IPS-18a (cell line): ENCODE measurements around the gene GFOD2.
"Not testable (repeated sequence)": the region's sequence is repeated elsewhere in the genome, so short reads cannot be mapped to it uniquely, and the experiment has no call there.

Source experiments
- H3K27ac ChIP-seq: one replicate; pipeline ENCODE4 v1.5.1; 2013; ENCODE audit warnings: low read length
- H3K27me3 ChIP-seq: one replicate; pipeline ENCODE4 v1.6.1; 2013; ENCODE audit warnings: mild to moderate bottlenecking, low read length; ENCODE audit not compliant: control insufficient read depth, insufficient read depth
- H3K36me3 ChIP-seq: one replicate; pipeline ENCODE4 v1.6.1; 2013; ENCODE audit warnings: low read depth, low read length; ENCODE audit not compliant: control insufficient read depth
- H3K4me1 ChIP-seq: one replicate; pipeline ENCODE4 v1.6.1; 2013; ENCODE audit warnings: low read depth, low read length; ENCODE audit not compliant: control insufficient read depth
- H3K4me3 ChIP-seq: one replicate; pipeline ENCODE4 v1.5.1; 2013; ENCODE audit warnings: low read length
- H3K9ac ChIP-seq: one replicate; pipeline ENCODE4 v1.6.1; 2013; ENCODE audit warnings: mild to moderate bottlenecking, low read length, moderate library complexity
- H3K9me3 ChIP-seq: one replicate; pipeline ENCODE4 v1.6.1; 2013; ENCODE audit warnings: low read depth, low read length; ENCODE audit not compliant: control insufficient read depth

Gene GFOD2

DNA sequence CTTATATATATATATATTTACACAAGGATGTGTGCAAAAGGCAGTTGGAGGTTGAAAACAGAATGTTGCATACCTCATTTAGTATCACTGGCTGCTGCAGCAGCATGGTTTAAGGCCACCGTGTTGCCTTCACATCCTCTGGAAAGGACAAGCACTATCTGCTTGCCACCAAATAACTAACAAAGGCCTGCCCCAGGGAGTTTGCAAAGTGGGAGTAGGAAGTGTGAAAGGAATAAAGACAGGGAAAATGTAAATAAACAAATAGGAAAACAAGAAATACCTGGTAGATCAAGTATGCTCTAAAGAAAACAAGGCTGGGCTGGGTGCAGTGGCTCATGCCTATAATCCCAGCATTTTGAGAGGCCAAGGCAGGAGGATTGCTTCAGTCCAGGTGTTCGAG lies 33.5 kb upstream of the GFOD2 start:
- H3K36me3 ChIP-seq, result no peaks in the 10 kb centered on the region
- no peaks in the 10 kb centered on the region for H3K4me1 ChIP-seq
- no peak overlapping the region for H3K27ac ChIP-seq
- no peaks in the 10 kb centered on the region for H3K27me3 ChIP-seq
- H3K4me3 ChIP-seq, result no peak overlapping the region
- H3K9me3 ChIP-seq, result no peaks in the 10 kb centered on the region
- no peak overlapping the region for H3K9ac ChIP-seq

DNA sequence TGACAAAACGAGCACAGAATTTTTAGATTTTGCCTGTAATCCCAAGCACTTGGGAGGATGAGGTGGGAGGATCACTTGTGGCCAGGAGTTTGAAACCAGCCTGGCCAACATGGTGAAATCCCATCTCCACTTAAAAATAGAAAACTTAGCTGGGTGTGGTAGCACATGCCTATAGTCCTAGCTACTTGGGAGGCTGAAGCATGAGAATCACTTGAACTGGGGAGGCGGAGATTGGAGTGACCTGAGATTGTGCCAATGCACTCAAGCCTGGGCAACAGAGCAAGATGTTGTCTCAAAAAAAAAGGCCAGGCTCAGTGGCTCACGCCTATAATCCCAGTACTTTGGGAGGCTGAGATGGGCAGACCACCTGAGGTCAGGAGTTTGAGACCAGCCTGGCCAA lies 32.2 kb upstream of the GFOD2 start:
- H3K36me3 ChIP-seq, H3K4me3 ChIP-seq, H3K27ac ChIP-seq: not testable (repeated sequence)

DNA sequence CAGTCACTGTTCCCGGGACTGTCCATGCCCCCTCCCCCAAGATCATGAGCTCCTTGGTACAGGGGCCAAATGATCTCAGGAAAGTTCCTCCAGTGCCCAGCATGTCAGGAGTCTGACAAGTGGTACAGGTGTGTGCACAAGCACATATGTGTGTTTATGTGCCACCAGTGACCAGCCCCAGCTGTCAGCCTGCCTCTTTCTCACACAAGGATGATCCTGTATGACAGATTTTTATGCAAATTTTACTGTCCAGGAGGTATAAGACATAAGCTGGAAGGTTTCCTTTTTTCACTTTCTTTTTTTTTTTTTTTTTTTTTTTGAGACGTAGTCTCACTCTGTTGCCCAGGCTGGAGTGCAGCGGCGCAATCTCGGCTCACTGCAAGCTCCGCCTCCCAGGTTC lies 31.4 kb upstream of the GFOD2 start:
- no peaks in the 10 kb centered on the region for H3K9me3 ChIP-seq
- no peaks in the 10 kb centered on the region for H3K4me1 ChIP-seq
- no peak overlapping the region for H3K4me3 ChIP-seq
- no peak overlapping the region for H3K27ac ChIP-seq
- H3K27me3 ChIP-seq, result no peaks in the 10 kb centered on the region
- H3K36me3 ChIP-seq, result no peaks in the 10 kb centered on the region
- no peak overlapping the region for H3K9ac ChIP-seq

More for the DNA sequence above, 32.2 kb upstream of the GFOD2 start:
- not testable (repeated sequence) for H3K9ac ChIP-seq, H3K27me3 ChIP-seq, H3K4me1 ChIP-seq, H3K9me3 ChIP-seq

DNA sequence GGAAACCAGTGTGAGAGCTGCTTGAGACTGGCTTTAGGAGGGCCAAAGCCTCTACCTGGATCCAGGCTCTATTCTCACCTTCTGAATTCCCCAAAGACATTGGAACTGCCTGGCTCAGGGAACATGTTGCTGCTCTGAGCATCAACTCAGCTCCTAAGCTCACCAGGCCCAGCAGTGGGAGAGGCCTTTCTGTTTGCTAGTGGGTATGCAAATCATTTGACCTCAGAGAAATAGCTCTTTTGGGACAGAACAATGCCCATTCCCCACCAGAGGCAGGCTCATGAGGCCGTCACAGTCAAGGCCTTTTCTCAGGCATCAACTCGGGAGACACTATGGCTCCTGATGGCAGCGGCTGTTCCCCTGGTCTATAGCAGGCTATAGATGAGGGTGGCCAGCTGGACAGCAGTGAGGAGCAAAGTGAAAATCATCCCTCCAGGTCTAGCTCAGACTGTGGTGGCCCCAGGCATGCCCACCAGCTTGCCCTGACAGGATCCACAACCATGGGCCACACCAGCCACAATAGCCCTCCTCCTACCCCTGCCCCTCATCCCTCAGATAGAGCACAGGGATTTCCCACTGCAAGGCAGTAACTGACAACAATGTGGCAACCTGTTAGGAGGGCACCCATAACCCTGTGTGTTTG lies 30.4 kb upstream of the GFOD2 start:
- Histone ChIP-seq H3K4me1 (no peaks in the 10 kb centered on the region), H3K36me3 (no peaks in the 10 kb centered on the region), H3K9ac (no peak overlapping the region), H3K27me3 (no peaks in the 10 kb centered on the region), H3K27ac (no peak overlapping the region), H3K9me3 (no peaks in the 10 kb centered on the region), H3K4me3 (no peak overlapping the region)

DNA sequence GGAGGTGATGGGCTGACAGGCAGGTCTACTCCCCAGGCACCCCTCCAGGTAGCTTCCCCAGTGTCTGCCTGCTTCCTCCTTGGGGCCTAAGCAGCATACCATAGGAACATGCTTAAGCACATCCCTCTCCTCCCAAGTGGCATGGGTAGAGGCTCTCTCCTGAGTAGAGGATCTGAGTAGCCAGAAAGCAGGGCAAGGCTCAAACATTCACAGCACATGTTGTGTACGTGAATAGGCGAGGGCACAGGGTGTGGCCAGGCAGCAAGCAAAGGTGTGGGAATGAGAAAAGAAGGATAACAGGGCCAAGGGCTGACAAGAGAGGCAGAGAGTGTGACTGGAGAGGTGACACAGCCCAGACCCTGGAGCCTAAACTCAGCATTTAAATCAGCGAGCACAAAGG lies 29.7 kb upstream of the GFOD2 start:
- Histone ChIP-seq H3K4me3 (no peak overlapping the region), H3K4me1 (no peaks in the 10 kb centered on the region), H3K27me3 (no peaks in the 10 kb centered on the region), H3K9me3 (no peaks in the 10 kb centered on the region), H3K36me3 (peaks cover 5% of the 10 kb centered on the region), H3K27ac (no peak overlapping the region), H3K9ac (no peak overlapping the region)

DNA sequence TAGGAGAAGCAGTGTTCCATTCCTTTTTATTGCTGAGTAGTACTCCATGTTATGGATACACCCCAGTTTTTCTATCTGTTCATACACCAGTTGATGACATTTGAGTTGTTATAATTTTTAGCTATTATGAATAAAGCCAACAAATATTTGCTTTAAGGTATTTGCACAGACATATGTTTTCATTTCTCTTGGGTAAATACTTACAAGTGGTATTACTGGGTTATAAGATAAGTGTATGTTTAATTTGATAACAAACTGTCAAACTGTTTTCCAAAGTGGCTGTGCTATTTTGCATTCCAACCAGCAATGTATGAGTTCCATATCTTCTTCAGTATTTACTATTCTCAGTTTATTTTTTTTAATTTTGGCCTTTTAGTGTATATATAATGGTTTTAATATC lies 27.7 kb upstream of the GFOD2 start:
- Histone ChIP-seq H3K4me3 (no peak overlapping the region), H3K4me1 (no peaks in the 10 kb centered on the region), H3K27me3 (no peaks in the 10 kb centered on the region), H3K27ac (no peak overlapping the region), H3K9ac (no peak overlapping the region), H3K9me3 (no peaks in the 10 kb centered on the region), H3K36me3 (peaks cover 11% of the 10 kb centered on the region)

DNA sequence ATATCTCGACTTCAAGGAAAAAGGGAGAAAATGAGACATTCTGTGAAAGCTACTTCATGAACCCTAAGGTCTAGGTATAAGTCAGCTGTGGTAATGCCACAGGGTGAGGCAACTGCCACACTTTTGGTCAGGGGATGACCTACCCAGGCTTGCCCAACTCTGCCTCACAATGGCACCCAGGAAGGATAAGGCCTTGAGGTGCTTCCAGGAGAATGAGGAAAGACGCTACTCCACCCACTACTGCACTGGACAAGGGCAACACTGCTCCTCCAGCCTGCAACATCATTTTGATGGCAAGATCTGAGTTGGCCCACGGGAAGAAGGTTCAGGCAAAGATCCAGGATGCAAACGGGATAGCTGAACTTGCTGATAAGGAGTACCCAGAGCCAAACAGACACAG lies 22.0 kb upstream of the GFOD2 start:
- no peaks in the 10 kb centered on the region for H3K9me3 ChIP-seq
- H3K4me3 ChIP-seq, result no peak overlapping the region
- H3K27ac ChIP-seq, result no peak overlapping the region
- H3K4me1 ChIP-seq, result no peaks in the 10 kb centered on the region
- no peak overlapping the region for H3K9ac ChIP-seq
- H3K36me3 ChIP-seq, result peaks cover 11% of the 10 kb centered on the region
- H3K27me3 ChIP-seq, result no peaks in the 10 kb centered on the region

DNA sequence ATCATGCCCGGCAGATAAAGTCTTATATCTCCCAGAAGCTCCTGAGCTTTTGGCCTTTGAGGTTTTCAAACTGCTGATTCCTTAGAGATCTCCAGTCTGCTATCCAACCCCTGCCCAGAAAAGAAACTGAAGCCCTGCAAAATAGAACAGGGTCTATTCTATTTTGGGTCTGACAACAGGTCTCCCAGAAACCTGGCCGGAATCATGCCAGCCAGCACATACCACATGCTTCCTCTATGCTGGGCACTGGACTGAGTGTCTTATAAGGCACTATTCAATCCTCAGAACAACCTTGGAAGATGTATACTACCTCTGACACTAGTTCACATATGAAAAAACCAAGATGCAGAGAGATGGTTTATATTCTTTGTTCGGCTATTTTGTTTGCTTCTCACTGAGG lies 21.3 kb upstream of the GFOD2 start:
- Histone ChIP-seq H3K27me3 (no peaks in the 10 kb centered on the region), H3K4me1 (no peaks in the 10 kb centered on the region), H3K4me3 (no peak overlapping the region), H3K27ac (no peak overlapping the region), H3K36me3 (peaks cover 11% of the 10 kb centered on the region), H3K9me3 (no peaks in the 10 kb centered on the region), H3K9ac (no peak overlapping the region)

DNA sequence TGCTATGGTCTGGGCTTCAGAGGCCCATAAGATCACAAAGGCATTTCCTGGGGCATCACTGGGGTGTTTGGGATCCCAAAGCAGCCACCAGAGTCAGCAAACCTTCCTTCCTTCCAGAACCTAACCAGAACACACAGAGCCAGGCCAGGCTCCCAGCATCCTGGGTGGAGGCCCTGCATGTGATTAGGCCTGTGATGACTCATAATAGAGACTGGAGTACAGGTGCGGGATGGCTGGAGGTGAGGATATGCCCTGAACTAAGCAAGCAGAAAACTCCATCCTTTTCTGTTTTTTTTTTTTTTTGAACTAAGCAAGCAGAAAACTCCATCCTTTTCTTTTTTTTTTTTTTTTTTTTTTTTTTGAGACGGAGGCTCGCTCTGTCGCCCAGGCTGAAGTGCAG lies 17.7 kb upstream of the GFOD2 start:
- Histone ChIP-seq H3K27me3 (no peaks in the 10 kb centered on the region), H3K27ac (no peak overlapping the region), H3K9ac (no peak overlapping the region), H3K4me1 (no peaks in the 10 kb centered on the region), H3K4me3 (no peak overlapping the region), H3K36me3 (no peaks in the 10 kb centered on the region), H3K9me3 (no peaks in the 10 kb centered on the region)

DNA sequence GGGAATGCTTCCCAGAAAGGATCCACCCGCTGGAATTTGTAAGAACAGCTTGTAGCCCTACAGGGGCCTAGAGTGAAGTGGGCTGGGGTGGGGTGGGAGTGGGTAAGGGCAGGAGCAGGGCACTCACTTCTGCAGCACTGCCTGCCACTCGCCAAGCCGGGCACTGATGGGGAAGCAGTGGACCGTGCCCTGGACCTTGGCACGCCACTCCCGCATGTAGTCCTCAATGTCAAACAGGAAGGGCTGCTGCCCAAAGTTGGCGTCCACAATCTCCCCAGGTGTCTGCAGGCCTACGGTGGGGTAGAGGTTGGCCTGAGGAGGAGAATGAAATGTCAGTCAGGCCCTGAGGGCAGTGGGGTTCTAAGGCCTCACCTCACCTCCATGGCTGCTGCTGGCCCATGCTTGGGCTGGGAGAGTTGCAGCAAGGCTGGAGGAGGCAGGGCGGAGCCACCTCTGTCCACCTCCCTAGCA lies 15.7 kb upstream of the GFOD2 start:
- H3K4me1 ChIP-seq, result no peaks in the 10 kb centered on the region
- no peak overlapping the region for H3K4me3 ChIP-seq
- no peaks in the 10 kb centered on the region for H3K9me3 ChIP-seq
- H3K27ac ChIP-seq, result no peak overlapping the region
- no peaks in the 10 kb centered on the region for H3K27me3 ChIP-seq
- H3K36me3 ChIP-seq, result peaks cover 12% of the 10 kb centered on the region
- H3K9ac ChIP-seq, result no peak overlapping the region

DNA sequence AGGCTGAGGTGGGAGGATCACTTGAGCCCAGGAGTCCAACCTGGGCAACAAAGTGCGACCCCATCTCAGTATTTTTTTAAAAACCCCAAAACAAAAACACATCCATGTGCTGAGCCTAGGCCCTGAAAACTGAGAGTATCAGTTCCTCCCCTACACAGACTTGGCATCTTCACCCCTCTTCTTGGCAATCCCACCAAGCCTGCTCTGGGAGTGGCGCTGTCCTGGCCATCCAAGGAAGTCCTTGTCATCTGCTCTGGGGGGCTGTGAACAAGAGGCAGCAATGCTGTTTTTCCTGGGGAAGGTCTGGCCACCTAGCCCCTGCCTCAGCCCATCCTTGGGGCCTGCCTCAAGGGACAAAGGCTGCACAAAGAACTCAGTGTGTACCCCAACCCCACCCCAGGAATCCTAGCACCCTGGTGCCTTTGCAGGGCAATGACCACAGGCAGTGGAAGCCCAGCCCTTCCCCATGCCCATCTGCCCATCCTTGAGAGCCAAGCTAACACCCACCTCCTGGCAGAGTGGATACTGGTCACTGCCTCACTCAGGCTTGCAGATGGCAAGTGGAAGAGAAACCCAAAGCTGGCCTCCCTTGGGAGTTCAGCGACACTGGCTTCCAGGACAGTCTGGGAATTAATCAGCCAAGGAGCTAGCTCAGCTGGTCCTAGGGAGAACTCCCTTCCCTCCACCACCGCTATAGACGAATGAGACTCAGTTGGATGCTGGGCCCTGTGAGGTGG lies 14.8 kb upstream of the GFOD2 start:
- Histone ChIP-seq H3K9ac (no peak overlapping the region), H3K36me3 (peaks cover 20% of the 10 kb centered on the region), H3K4me3 (no peak overlapping the region), H3K27me3 (no peaks in the 10 kb centered on the region), H3K9me3 (no peaks in the 10 kb centered on the region), H3K4me1 (no peaks in the 10 kb centered on the region), H3K27ac (no peak overlapping the region)

DNA sequence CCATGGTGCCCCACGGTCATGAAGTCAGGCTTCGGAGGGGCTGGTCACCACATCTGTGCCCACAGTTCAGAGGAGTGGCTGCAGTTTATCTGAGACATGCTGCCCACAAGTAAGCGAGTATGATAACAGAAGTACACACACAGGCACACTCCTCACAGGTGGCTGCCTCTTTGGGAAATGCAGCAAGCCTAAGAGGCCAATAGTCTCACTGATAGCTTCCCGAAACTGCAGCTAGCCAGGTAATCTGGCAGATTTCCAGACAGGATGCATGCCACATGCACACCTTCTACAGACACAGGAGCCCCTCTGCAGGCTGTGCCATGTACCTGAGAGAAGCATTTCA lies 12.6 kb upstream of the GFOD2 start:
- Histone ChIP-seq H3K4me1 (no peaks in the 10 kb centered on the region), H3K27ac (no peak overlapping the region), H3K27me3 (no peaks in the 10 kb centered on the region), H3K9ac (no peak overlapping the region), H3K4me3 (no peak overlapping the region), H3K9me3 (no peaks in the 10 kb centered on the region), H3K36me3 (peaks cover 20% of the 10 kb centered on the region)
